T-helper 2 cell (primary cell): ENCODE measurements around the gene FILIP1L.
A peak's percentile ranks its signal among the peaks of the same experiment; 100 is the strongest.

ENCODE experiments used
- DNase-seq, 5 experiments: peaks; one replicate each; pipeline versions ENCODE4 v3.0.0 to v3.0.0-alpha.2; 2012 to 2022

FILIP1L gene

GRCh38 chr3:100124201-100124761 lies 10.0 kb upstream of the FILIP1L start:
- DNase-seq: no peak

- DNase-seq: no peak
Measured at GRCh38 chr3:100123112-100123511, 8.8 kb upstream of the FILIP1L start.

- no peak for DNase-seq
Measured at GRCh38 chr3:100122321-100122720, 8.0 kb upstream of the FILIP1L start.

GRCh38 chr3:100120693-100121092 lies 6.4 kb upstream of the FILIP1L start:
- no peak for DNase-seq

GRCh38 chr3:100120012-100120411 lies 5.7 kb upstream of the FILIP1L start:
- DNase-seq: no peak

GRCh38 chr3:100117093-100117492 lies 2.8 kb upstream of the FILIP1L start:
- no peak for DNase-seq

- no peak for DNase-seq
Measured at GRCh38 chr3:100113723-100114412, 433 bp downstream of the FILIP1L start.

- DNase-seq: no peak
Measured at GRCh38 chr3:100111728-100112127, 2.6 kb downstream of the FILIP1L start.

- DNase-seq: no peak
Measured at GRCh38 chr3:100110162-100110561, 4.1 kb downstream of the FILIP1L start.

- DNase-seq: peak in 1 of 5 experiments; percentile 38
Measured at GRCh38 chr3:100108464-100109079, 5.7 kb downstream of the FILIP1L start.

GRCh38 chr3:100107221-100107814 lies 7.0 kb downstream of the FILIP1L start:
- no peak for DNase-seq

GRCh38 chr3:100106531-100107141 lies 7.7 kb downstream of the FILIP1L start:
- DNase-seq: no peak

GRCh38 chr3:100106094-100106493 lies 8.2 kb downstream of the FILIP1L start:
- no peak for DNase-seq

- no peak for DNase-seq
Measured at GRCh38 chr3:100105501-100105900, 8.8 kb downstream of the FILIP1L start.

GRCh38 chr3:100104817-100105413 lies 9.4 kb downstream of the FILIP1L start:
- no peak for DNase-seq

- no peak for DNase-seq
Measured at GRCh38 chr3:100104442-100104798, 9.9 kb downstream of the FILIP1L start.

GRCh38 chr3:100103558-100104441 lies 10.5 kb downstream of the FILIP1L start:
- peak in 1 of 5 experiments; percentile 48 for DNase-seq

GRCh38 chr3:100102757-100103156 lies 11.5 kb downstream of the FILIP1L start:
- DNase-seq: no peak

- DNase-seq: no peak
Measured at GRCh38 chr3:100100425-100100824, 13.9 kb downstream of the FILIP1L start.

GRCh38 chr3:100099621-100100020 lies 14.7 kb downstream of the FILIP1L start:
- DNase-seq: no peak

GRCh38 chr3:100098784-100099070 lies 15.6 kb downstream of the FILIP1L start:
- no peak for DNase-seq
